Panc1 (cell line): ENCODE data around the gene BTG2. TPM values are rescaled to one million over a fixed set of nuclear protein-coding genes. Genes with fewer than 3 reads are reported as not detected.

ENCODE experiments used
- ATAC-seq: fragments of 200-7000 bp; cut with Tn5 transposase; 2 replicates; pipeline ENCODE4 v1.9.1; 2020; ENCODE audit warnings: mild to moderate bottlenecking, moderate library complexity
- BruUV-seq: library from RNA; stranded (reverse); fragments of 400-500 nt; replicated peaks from 2 replicates; lab custom pipeline; 2021; lab: Mats Ljungman, UMichigan
- CTCF ChIA-PET: fragments of 300-600 bp; sonication (Branson Sonifier 250); formaldehyde crosslinking; loops from one replicate; lab custom pipeline; 2022; ENCODE audit warnings: antibody characterized with exemption; lab: Charles Lee
- POLR2A ChIA-PET: fragments of 300-600 bp; sonication (Branson Sonifier 250); formaldehyde crosslinking; loops from one replicate; lab custom pipeline; 2022; ENCODE audit warnings: antibody characterized with exemption; lab: Charles Lee
- DNase-seq: peaks from one replicate; pipeline ENCODE4 v3.0.0-alpha.2; 2010; ENCODE audit warnings: low read depth, low spot score
- H3K27ac ChIP-seq: 2 replicates; pipeline ENCODE4 v1.5.1; 2011; ENCODE audit warnings: mild to moderate bottlenecking, low read length, inconsistent platforms
- H3K27me3 ChIP-seq: fragments of 200-500 bp; sonication (Bioruptor generic); 2 replicates; pipeline ENCODE4 v1.6.0; 2014; ENCODE audit warnings: low read length, inconsistent platforms; ENCODE audit not compliant: control insufficient read depth, insufficient read depth
- H3K36me3 ChIP-seq: fragments of 200-500 bp; sonication (Bioruptor generic); 2 replicates; pipeline ENCODE4 v1.5.1; 2014; ENCODE audit warnings: inconsistent platforms, mild to moderate bottlenecking, low read length, moderate library complexity; ENCODE audit not compliant: control insufficient read depth, insufficient read depth
- H3K4me1 ChIP-seq: 2 replicates; pipeline ENCODE4 v1.5.1; 2011; ENCODE audit warnings: inconsistent platforms, mild to moderate bottlenecking, low read length, moderate library complexity; ENCODE audit not compliant: control insufficient read depth, insufficient read depth
- H3K4me3 ChIP-seq, 2 experiments: 2 replicates each; pipeline ENCODE4 v1.5.1; 2011 to 2012; ENCODE audit warnings: low read depth in 2 of 2, low read length in 2 of 2, mild to moderate bottlenecking in 2 of 2, inconsistent platforms in 1 of 2, moderate library complexity in 1 of 2
- H3K9me3 ChIP-seq: fragments of 200-500 bp; sonication (Bioruptor generic); 2 replicates; pipeline ENCODE4 v1.5.1; 2014; ENCODE audit warnings: low read depth, mild to moderate bottlenecking, inconsistent platforms, low read length, moderate library complexity; ENCODE audit not compliant: control insufficient read depth, insufficient read depth
- POLR2AphosphoS5 ChIP-seq: IDR thresholded peaks from 2 replicates; pipeline ENCODE4 v1.6.1; 2012; ENCODE audit warnings: mild to moderate bottlenecking, low read depth, low read length, moderate library complexity
- SIN3A ChIP-seq: IDR thresholded peaks from 2 replicates; pipeline ENCODE4 v1.6.1; 2012; ENCODE audit warnings: low read depth, mild to moderate bottlenecking, low read length, moderate library complexity, borderline replicate concordance; ENCODE audit not compliant: insufficient read depth
- TCF7L2 ChIP-seq: IDR thresholded peaks from 2 replicates; pipeline ENCODE4 v1.6.1; 2011; ENCODE audit warnings: mild to moderate bottlenecking, low read depth, low read length, inconsistent platforms
- in situ Hi-C: cut with HindIII; loops from 2 replicates; pipeline ENCODE4 v1.10.0; 2016; ENCODE audit warnings: low sequenced_read_pairs, low pct_unique_long_range_greater_than_20kb
- intact Hi-C: fragments of 100-400 bp; cut with micrococcal nuclease; formaldehyde crosslinking; loops from one replicate; pipeline ENCODE4 v1.10.0; 2022; ENCODE audit not compliant: unreplicated experiment
- total RNA-seq: library from RNA; stranded (reverse); gene quantifications from one replicate; pipeline ENCODE4 v1.2.1, GENCODE V29; 2021; ENCODE audit not compliant: unreplicated experiment
- TF ChIP-seq, protein P1 (sequence below), 2 experiments: IDR thresholded peaks; 2 replicates each; pipeline ENCODE4 v1.6.1; 2011 to 2012; ENCODE audit warnings: low read depth in 2 of 2, control low read depth in 1 of 2, low read length in 1 of 2, mild to moderate bottlenecking in 1 of 2, moderate library complexity in 1 of 2; ENCODE audit not compliant: insufficient read depth in 1 of 2
- TF ChIP-seq, protein P2 (sequence below): fragments of 450-650 bp; IDR thresholded peaks from 2 replicates; pipeline ENCODE4 v1.5.1; 2017; ENCODE audit warnings: mild to moderate bottlenecking

The BTG2 gene
- total RNA-seq, 1 experiment from 2014 or later: 6.1 TPM

DNA sequence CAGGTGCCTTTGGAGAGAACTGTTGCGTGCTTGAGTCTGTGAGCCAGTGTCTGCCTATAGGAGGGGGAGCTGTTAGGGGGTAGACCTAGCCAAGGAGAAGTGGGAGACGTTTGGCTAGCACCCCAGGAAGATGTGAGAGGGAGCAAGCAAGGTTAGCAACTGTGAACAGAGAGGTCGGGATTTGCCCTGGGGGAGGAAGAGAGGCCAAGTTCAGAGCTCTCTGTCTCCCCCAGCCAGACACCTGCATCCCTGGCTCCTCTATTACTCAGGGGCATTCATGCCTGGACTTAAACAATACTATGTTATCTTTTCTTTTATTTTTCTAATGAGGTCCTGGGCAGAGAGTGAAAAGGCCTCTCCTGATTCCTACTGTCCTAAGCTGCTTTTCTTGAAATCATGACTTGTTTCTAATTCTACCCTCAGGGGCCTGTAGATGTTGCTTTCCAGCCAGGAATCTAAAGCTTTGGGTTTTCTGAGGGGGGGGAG lies 2.4 kb downstream of the BTG2 start:
- H3K27me3 ChIP-seq: peaks cover 3% of the 10 kb centered on the region; the same call in 1 of the 2 replicates
- no peak for TF ChIP-seq TCF7L2
- TF ChIP-seq, protein P1, sequence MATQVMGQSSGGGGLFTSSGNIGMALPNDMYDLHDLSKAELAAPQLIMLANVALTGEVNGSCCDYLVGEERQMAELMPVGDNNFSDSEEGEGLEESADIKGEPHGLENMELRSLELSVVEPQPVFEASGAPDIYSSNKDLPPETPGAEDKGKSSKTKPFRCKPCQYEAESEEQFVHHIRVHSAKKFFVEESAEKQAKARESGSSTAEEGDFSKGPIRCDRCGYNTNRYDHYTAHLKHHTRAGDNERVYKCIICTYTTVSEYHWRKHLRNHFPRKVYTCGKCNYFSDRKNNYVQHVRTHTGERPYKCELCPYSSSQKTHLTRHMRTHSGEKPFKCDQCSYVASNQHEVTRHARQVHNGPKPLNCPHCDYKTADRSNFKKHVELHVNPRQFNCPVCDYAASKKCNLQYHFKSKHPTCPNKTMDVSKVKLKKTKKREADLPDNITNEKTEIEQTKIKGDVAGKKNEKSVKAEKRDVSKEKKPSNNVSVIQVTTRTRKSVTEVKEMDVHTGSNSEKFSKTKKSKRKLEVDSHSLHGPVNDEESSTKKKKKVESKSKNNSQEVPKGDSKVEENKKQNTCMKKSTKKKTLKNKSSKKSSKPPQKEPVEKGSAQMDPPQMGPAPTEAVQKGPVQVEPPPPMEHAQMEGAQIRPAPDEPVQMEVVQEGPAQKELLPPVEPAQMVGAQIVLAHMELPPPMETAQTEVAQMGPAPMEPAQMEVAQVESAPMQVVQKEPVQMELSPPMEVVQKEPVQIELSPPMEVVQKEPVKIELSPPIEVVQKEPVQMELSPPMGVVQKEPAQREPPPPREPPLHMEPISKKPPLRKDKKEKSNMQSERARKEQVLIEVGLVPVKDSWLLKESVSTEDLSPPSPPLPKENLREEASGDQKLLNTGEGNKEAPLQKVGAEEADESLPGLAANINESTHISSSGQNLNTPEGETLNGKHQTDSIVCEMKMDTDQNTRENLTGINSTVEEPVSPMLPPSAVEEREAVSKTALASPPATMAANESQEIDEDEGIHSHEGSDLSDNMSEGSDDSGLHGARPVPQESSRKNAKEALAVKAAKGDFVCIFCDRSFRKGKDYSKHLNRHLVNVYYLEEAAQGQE (IDR thresholded peaks at IDR 0.05; ENCODE audit: insufficient read depth in 1 of 2, low read depth in 2 of 2, low read length in 1 of 2): no peak
- TF ChIP-seq, protein P2, sequence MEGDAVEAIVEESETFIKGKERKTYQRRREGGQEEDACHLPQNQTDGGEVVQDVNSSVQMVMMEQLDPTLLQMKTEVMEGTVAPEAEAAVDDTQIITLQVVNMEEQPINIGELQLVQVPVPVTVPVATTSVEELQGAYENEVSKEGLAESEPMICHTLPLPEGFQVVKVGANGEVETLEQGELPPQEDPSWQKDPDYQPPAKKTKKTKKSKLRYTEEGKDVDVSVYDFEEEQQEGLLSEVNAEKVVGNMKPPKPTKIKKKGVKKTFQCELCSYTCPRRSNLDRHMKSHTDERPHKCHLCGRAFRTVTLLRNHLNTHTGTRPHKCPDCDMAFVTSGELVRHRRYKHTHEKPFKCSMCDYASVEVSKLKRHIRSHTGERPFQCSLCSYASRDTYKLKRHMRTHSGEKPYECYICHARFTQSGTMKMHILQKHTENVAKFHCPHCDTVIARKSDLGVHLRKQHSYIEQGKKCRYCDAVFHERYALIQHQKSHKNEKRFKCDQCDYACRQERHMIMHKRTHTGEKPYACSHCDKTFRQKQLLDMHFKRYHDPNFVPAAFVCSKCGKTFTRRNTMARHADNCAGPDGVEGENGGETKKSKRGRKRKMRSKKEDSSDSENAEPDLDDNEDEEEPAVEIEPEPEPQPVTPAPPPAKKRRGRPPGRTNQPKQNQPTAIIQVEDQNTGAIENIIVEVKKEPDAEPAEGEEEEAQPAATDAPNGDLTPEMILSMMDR: no peak
- TF ChIP-seq SIN3A: no peak
- TF ChIP-seq POLR2AphosphoS5: no peak
- no peaks in the 10 kb centered on the region for H3K36me3 ChIP-seq
- ATAC-seq (no peak), DNase-seq (no peak)
- H3K4me1 ChIP-seq: peaks cover 4% of the 10 kb centered on the region; the same call in 1 of the 2 replicates
- BruUV-seq: no TSS peak
- no peak overlapping the region; the same call in 1 of the 2 replicates for H3K27ac ChIP-seq
- POLR2A ChIA-PET: no interaction called here
- no peaks in the 10 kb centered on the region for H3K9me3 ChIP-seq
- H3K4me3 ChIP-seq: peak overlapping the region in 1 of 2 experiments; percentile 12; a peak in 2 of 4 replicates
- CTCF ChIA-PET: no interaction called here
- intact Hi-C loops (no loop called here), in situ Hi-C loops (no loop called here)

DNA sequence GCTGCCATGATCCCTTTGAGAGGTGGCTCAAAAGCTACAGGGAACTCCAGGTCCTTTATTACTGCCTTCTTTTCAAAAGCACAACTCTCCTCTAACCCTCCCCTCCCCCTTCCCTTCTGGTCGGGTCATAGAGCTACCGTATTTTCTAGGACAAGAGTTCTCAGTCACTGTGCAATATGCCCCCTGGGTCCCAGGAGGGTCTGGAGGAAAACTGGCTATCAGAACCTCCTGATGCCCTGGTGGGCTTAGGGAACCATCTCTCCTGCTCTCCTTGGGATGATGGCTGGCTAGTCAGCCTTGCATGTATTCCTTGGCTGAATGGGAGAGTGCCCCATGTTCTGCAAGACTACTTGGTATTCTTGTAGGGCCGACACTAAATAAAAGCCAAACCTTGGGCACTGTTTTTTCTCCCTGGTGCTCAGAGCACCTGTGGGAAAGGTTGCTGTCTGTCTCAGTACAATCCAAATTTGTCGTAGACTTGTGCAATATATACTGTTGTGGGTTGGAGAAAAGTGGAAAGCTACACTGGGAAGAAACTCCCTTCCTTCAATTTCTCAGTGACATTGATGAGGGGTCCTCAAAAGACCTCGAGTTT lies 3.1 kb downstream of the BTG2 start:
- Histone ChIP-seq H3K36me3 (no peaks in the 10 kb centered on the region), H3K27ac (no peak overlapping the region), H3K4me3 (no peak overlapping the region), H3K9me3 (no peaks in the 10 kb centered on the region), H3K4me1 (peaks cover 4% of the 10 kb centered on the region; the same call in 1 of the 2 replicates), H3K27me3 (peaks cover 3% of the 10 kb centered on the region; the same call in 1 of the 2 replicates)
- ChIA-PET POLR2A (no interaction called here), CTCF (interaction anchor here (0.6 kb wide), 1 partner anchor 15 kb away, joined by 3 read pairs; no protein-coding TSS in a partner anchor)
- no peak for ATAC-seq
- DNase-seq: no peak
- intact Hi-C loops (no loop called here), in situ Hi-C loops (no loop called here)
- TSS peak; percentile 77 for BruUV-seq
- TF ChIP-seq, protein P2: no peak
- TF ChIP-seq POLR2AphosphoS5 (no peak), SIN3A (no peak), TCF7L2 (no peak)
- TF ChIP-seq, protein P1 (IDR thresholded peaks at IDR 0.05; ENCODE audit: insufficient read depth in 1 of 2, low read depth in 2 of 2, low read length in 1 of 2): no peak
